ENCODE results near the gene COL8A1. TPM values are rescaled to one million over a fixed set of nuclear protein-coding genes. Genes with fewer than 3 reads are reported as not detected.
A peak's percentile ranks its signal among the peaks of the same experiment; 100 is the strongest.
"Not testable (repeated sequence)": the region's sequence is repeated elsewhere in the genome, so short reads cannot be mapped to it uniquely, and the experiment has no call there.

Gene COL8A1
- total and polyA plus RNA-seq, 3 donors from 2014 or later = 1.1 to 11.5 (median 1.3) TPM

DNA sequence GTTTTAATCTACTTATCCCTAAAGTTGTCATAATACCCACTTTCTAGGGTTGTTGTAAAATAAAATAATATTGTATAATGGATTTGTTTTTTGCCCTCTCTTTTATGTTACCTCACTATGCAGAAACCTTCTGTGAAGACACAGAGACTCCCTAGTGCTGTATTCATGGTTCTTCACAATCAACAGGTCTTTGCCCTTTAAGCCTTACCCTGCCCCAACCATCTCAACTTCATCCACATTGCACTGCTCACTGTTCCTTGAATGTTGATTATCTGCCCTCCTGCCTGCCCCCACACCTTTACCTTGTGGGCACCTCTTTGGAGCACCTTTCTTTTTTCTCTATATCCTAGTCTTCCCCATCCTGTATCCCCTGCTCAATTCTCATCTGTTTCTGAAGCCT, 200.4 kb downstream of the COL8A1 start:
- DNase-seq = no peak
- Histone ChIP-seq H3K4me3 (no peak overlapping the region), H3K4me1 (peaks cover 3% of the 10 kb centered on the region), H3K9me3 (no peaks in the 10 kb centered on the region), H3K27ac (no peak overlapping the region), H3K36me3 (ENCODE audit: low read depth, missing control alignments) (no peaks in the 10 kb centered on the region), H3K27me3 (no peaks in the 10 kb centered on the region)
- TF ChIP-seq POLR2A (IDR thresholded peaks at IDR 0.05) = no peak
- TF ChIP-seq, protein P1, sequence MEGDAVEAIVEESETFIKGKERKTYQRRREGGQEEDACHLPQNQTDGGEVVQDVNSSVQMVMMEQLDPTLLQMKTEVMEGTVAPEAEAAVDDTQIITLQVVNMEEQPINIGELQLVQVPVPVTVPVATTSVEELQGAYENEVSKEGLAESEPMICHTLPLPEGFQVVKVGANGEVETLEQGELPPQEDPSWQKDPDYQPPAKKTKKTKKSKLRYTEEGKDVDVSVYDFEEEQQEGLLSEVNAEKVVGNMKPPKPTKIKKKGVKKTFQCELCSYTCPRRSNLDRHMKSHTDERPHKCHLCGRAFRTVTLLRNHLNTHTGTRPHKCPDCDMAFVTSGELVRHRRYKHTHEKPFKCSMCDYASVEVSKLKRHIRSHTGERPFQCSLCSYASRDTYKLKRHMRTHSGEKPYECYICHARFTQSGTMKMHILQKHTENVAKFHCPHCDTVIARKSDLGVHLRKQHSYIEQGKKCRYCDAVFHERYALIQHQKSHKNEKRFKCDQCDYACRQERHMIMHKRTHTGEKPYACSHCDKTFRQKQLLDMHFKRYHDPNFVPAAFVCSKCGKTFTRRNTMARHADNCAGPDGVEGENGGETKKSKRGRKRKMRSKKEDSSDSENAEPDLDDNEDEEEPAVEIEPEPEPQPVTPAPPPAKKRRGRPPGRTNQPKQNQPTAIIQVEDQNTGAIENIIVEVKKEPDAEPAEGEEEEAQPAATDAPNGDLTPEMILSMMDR (IDR thresholded peaks at IDR 0.05) = no peak
- intact Hi-C loops (cut with DNase I; ENCODE audit: low total_unique reads) = no loop called here

- Histone ChIP-seq H3K9me3 (no peaks in the 10 kb centered on the region), H3K36me3 (ENCODE audit: low read depth, missing control alignments) (no peaks in the 10 kb centered on the region), H3K27ac (no peak overlapping the region), H3K4me1 (peaks cover 3% of the 10 kb centered on the region), H3K27me3 (no peaks in the 10 kb centered on the region), H3K4me3 (no peak overlapping the region)
- WGBS, 2 donors = 94 to 95% methylated on average over 1 of the region's 1 CpG
- intact Hi-C loops (cut with DNase I; ENCODE audit: low total_unique reads) = no loop called here
- TF ChIP-seq POLR2A (IDR thresholded peaks at IDR 0.05) = no peak
- TF ChIP-seq, protein P1 (IDR thresholded peaks at IDR 0.05) = no peak
- DNase-seq = no peak
Measured at GRCh38 chr3:99839613-99840012, 201.2 kb downstream of the COL8A1 start.

DNA sequence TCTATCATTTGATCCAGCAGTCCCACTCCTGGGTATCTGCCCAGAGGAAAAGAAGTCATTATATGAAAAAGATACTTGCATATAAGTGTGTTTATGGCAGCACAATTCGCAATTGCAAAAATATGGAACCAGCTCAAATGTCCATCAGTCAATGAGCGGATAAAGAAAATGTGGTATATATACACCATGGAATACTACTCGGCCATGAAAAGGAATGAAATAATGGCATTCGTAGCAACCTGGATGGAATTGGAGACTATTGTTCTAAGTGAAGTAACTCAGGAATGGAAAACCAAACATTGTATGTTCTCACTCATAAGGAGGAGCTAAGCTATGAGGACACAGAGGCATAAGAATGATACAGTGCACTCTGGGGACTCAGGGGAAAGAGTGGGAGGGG, 203.6 kb downstream of the COL8A1 start:
- H3K4me1 ChIP-seq; DNase-seq; H3K4me3 ChIP-seq; intact Hi-C loops (cut with DNase I; ENCODE audit: low total_unique reads); H3K27ac ChIP-seq; H3K27me3 ChIP-seq; H3K9me3 ChIP-seq; H3K36me3 ChIP-seq (ENCODE audit: low read depth, missing control alignments): not testable (repeated sequence)
- 92 to 95% methylated on average over 4 of the region's 4 CpGs for WGBS, 2 donors

DNA sequence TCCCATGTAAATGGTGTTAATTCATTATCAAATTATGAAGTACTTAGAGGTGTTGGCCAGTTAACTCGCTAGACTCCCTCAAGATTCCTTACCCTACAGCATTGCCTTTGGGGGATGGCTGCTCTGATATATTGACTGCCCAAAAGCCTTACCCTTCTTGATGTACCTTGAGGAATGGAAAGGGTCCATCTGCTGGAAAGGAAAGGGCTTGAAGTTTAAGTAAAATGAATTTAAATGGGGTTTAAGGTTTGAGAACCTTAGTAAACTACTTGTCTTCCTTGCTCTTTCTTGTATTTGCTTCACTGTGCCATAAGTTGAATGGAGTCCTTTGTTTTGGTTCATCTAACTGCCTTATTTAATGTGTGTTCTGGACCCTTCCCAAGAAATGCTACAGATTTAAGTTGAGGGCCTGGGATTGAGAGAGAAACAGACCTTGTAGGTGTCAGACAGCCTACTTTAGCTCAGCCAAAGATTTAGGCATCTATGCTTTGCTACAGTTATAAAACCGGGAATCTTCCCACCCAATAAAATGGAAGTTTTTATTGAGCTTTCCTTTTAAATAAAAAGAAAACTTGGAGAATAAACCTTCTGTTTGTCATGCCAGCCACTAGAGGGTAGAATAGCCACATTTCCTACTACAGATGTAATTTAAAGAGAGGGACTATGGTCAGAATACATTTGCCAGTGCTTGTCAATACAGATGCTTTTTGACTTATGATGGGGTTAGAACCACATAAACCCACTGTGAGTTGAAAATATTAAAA, 204.6 kb downstream of the COL8A1 start:
- H3K4me3 ChIP-seq = no peak overlapping the region

DNA sequence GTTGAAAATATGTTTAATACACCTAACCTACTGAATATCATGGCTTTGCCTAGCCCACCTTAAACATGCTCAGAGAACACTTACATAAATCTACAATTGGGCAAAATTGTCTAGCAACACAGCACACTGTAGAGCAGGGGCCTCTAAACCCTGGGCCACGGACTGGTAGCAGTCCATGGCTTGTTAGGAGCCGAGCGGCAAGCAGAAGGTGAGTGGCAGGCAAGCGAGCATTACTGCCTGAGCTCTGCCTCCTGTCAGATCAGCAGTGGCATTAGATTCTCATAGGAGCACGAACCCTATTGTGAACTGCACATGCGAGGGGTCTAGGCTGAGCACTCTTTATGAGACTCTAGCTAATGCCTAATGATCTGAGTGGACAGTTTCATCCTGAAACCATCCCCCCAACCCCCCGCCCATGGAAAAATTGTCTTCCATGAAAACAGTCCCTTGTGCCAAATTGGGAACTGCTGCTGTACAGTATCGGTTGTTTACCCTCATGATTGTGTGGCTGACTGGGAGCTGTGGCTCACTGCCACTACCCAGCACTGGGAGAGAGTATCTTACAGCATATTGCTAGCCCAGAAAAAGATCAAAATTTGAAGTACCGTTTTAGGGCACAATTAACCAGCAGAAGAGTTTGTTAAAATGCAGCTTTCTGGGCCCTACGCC, 205.3 kb downstream of the COL8A1 start:
- H3K27me3 ChIP-seq = no peaks in the 10 kb centered on the region
- DNase-seq = no peak
- H3K4me3 ChIP-seq = no peak overlapping the region
- peaks cover 3% of the 10 kb centered on the region for H3K4me1 ChIP-seq
- H3K9me3 ChIP-seq = no peaks in the 10 kb centered on the region
- intact Hi-C loops (cut with DNase I; ENCODE audit: low total_unique reads) = no loop called here
- no peaks in the 10 kb centered on the region for H3K36me3 ChIP-seq (ENCODE audit: low read depth, missing control alignments)
- H3K27ac ChIP-seq = peak overlapping the region in 1 of 2 donors; percentile 71
- TF ChIP-seq, protein P1 (IDR thresholded peaks at IDR 0.05) = no peak
- TF ChIP-seq POLR2A (IDR thresholded peaks at IDR 0.05) = no peak
- 40 to 68% methylated on average over 8 to 10 of the region's 10 CpGs for WGBS, 2 donors

More for the DNA sequence above, 204.6 kb downstream of the COL8A1 start:
- TF ChIP-seq POLR2A (IDR thresholded peaks at IDR 0.05) = no peak
- TF ChIP-seq, protein P1 (IDR thresholded peaks at IDR 0.05) = peak; percentile 61 to 76 (median 70)
- Histone ChIP-seq H3K27me3 (no peaks in the 10 kb centered on the region), H3K4me1 (peaks cover 3% of the 10 kb centered on the region), H3K9me3 (no peaks in the 10 kb centered on the region), H3K27ac (peak overlapping the region in 1 of 2 donors; percentile 71), H3K36me3 (ENCODE audit: low read depth, missing control alignments) (no peaks in the 10 kb centered on the region)
- 50 to 58% methylated on average over 2 of the region's 2 CpGs for WGBS, 2 donors
- DNase-seq = no peak
- intact Hi-C loops (cut with DNase I; ENCODE audit: low total_unique reads) = no loop called here

Data from testis (tissue), 3 donors.